ENCODE measurements around the gene FOSL2. TPM values are rescaled to one million over a fixed set of nuclear protein-coding genes. Genes with fewer than 3 reads are reported as not detected.

Gene FOSL2
- total RNA-seq, 2 experiments from 2014 or later, result 102 to 110 TPM

DNA sequence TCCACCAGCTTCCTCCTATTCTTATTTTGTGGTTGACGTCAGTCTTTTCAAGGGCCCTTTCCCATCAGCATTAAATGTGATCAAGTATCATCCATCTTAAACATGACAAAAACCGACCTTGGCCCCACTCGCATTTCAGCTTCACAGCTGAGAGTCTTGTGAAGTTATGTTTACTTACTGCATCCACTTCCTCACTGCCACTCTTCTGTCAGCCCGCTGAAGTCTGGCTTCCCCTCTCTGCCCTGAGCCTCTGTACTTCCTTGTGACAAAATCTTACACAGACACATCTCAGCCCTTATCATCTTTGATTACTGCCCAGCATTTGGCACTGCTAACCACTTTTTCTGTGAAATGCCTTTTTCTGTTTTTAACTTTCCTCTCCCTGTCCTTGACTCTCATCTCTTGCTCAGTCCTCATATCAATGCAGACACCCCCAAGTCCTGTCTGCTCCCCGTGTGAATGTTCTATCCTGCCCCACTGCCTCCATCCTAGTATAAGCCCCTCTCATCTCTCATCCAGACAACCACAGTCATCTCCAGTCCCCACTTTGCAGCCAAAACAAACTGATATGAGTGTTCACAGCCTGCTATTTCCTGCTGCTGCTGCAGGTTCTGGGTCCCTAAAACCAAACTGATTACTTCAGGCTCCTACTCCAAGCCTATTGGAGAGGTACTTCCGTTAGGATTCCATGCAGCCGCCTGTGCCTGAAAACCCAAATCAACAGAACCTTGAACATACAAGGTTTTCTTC, 31.4 kb downstream of the FOSL2 start:
- Mint-ChIP-seq H3K4me1 (ENCODE audit: low read depth) (peaks cover 37% of the 10 kb centered on the region), H3K4me3 (peak overlapping the region; percentile 9), H3K9me3 (no peaks in the 10 kb centered on the region), H3K27ac (peak overlapping the region; percentile 82), H3K36me3 (ENCODE audit: low read depth) (peaks cover 2% of the 10 kb centered on the region), H3K27me3 (ENCODE audit: low read depth) (no peaks in the 10 kb centered on the region)
- intact Hi-C loops (cut with micrococcal nuclease), result loop anchor here (1.0 kb wide), 3 partner anchors 14 to 32 kb away; partner anchors contain the start of gene FOSL2
- CTCF ChIA-PET, result interaction anchor here (0.7 to 1.8 kb wide), 2 partner anchors 11 to 29 kb away, joined by 4 to 5 read pairs; no protein-coding TSS in a partner anchor
- DNase-seq, result peak; percentile 65

DNA sequence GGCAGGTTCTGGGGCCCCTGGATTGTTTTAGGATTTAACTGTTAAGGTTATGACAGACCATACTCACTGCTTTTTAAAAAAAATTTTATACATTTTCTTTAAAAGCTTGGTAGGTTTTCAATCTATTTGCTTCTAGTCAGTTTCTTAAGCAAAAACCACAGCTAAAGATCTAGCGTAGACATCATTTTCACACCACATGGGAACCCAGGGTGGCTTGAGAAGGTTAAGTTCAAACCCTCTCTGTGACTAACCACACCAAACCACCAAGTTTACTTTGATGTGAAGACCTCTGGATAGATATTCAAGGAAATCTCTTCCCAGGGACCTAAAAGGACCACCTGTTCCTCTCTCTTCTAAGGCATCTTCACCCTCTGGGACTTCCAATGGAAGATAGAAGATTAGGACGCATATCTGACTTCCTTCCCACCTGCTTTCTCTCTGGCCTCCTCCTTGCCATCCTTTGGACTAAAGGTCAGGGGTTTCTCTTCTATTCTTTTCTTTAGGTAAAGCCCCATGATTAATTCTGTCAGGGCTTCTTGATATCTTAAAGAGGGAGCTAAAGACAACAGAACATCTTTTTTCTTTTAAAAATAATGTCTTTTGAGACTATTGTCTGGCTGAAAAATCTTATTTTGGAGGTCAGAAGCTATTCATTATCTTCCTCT, 32.3 kb downstream of the FOSL2 start:
- peaks cover 2% of the 10 kb centered on the region for H3K36me3 Mint-ChIP-seq (ENCODE audit: low read depth)
- H3K4me3 Mint-ChIP-seq, result no peak overlapping the region
- intact Hi-C loops (cut with micrococcal nuclease), result loop anchor here (1.0 kb wide), 3 partner anchors 15 to 33 kb away; partner anchors contain the start of gene FOSL2
- H3K27ac Mint-ChIP-seq, result peak overlapping the region; percentile 85
- DNase-seq, result peak; percentile 47
- H3K27me3 Mint-ChIP-seq (ENCODE audit: low read depth), result no peaks in the 10 kb centered on the region
- CTCF ChIA-PET, result interaction anchor here (0.6 kb wide), 2 partner anchors 13 to 721 kb away, joined by 3 read pairs; no protein-coding TSS in a partner anchor
- H3K9me3 Mint-ChIP-seq, result no peaks in the 10 kb centered on the region
- peaks cover 37% of the 10 kb centered on the region for H3K4me1 Mint-ChIP-seq (ENCODE audit: low read depth)

DNA sequence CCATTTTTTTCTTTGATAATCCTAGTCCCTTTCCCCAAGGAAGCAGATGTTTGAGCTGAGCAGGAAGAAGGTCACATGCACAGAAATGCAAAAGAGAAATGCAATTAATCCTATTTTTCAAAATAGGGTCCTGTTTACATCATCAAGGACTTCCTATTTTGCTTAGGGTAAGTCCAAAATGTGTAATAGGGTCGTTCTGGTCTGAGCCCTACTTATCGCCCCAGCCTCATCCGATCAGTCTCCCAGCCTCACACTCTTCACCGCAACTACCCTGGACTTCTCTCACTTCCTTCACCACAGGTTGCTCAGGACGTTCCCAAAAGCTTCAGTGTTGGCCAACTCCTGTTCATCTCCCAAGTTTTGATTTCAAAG, 32.8 kb downstream of the FOSL2 start:
- no peak overlapping the region for H3K27ac Mint-ChIP-seq
- CTCF ChIA-PET, result no interaction called here

DNA sequence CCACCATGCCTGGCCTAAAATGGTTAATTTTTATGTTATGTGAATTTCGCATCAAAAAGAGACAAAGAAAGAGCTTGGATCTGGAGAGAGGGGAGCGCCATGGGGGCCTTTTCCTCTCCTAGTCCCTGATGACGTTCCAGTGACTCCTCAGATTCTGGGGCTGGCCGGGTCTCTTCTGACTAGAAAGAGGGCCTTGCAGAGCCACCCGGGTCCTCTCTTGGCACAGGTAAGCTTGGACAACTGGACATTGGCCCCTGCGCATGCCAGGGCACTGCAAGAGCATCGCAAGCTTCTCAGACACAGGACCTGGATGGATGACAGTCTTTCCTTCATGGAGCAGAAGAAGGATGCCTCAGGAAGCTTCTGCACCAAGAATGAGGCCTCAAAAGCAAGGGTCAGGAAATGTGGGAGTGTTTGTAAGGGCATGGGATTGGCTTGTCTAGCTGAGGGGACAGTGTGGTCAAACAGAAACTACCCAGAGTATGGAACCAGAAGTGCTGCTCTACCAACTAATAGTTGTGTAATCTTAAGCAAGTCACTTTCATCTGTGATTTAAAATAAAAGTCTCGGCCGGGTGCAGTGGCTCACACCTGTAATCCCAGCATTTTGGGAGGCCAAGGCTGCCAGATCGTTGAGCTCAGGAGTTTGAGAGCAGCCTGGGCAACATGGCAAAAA, 35.2 kb downstream of the FOSL2 start:
- no peaks in the 10 kb centered on the region for H3K27me3 Mint-ChIP-seq (ENCODE audit: low read depth)
- no peak overlapping the region for H3K27ac Mint-ChIP-seq
- CTCF ChIA-PET, result interaction anchor here (0.7 kb wide), 1 partner anchor 150 kb away, joined by 3 read pairs; no protein-coding TSS in a partner anchor
- DNase-seq, result no peak
- peaks cover 2% of the 10 kb centered on the region for H3K9me3 Mint-ChIP-seq
- intact Hi-C loops (cut with micrococcal nuclease), result no loop called here
- H3K4me3 Mint-ChIP-seq, result no peak overlapping the region
- peaks cover 29% of the 10 kb centered on the region for H3K4me1 Mint-ChIP-seq (ENCODE audit: low read depth)
- H3K36me3 Mint-ChIP-seq (ENCODE audit: low read depth), result no peaks in the 10 kb centered on the region

More for the DNA sequence above, 32.8 kb downstream of the FOSL2 start:
- H3K36me3 Mint-ChIP-seq (ENCODE audit: low read depth), result peaks cover 2% of the 10 kb centered on the region
- no peaks in the 10 kb centered on the region for H3K9me3 Mint-ChIP-seq
- DNase-seq, result no peak
- H3K4me1 Mint-ChIP-seq (ENCODE audit: low read depth), result peaks cover 37% of the 10 kb centered on the region
- intact Hi-C loops (cut with micrococcal nuclease), result no loop called here
- no peak overlapping the region for H3K4me3 Mint-ChIP-seq
- no peaks in the 10 kb centered on the region for H3K27me3 Mint-ChIP-seq (ENCODE audit: low read depth)

DNA sequence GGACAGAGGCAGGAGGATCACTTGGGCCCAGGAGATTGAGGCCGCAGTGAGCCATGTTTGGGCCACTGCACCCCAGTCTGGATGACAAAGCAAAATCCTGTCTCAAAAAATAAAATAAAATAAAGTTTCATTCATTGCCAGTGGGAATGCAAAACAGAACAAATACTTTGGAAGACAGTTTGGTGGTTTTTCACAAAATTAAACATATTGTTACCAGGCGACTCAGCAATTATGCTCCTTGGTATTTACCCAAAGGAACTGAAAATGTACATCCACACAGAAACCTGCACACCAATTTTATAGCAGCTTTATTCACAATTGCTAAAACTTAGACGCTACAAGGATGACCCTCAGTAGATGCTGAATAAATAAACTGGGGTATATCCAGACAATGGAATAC, 35.8 kb downstream of the FOSL2 start:
- Mint-ChIP-seq H3K4me3 (no peak overlapping the region), H3K36me3 (ENCODE audit: low read depth) (no peaks in the 10 kb centered on the region), H3K27ac (no peak overlapping the region), H3K4me1 (ENCODE audit: low read depth) (peaks cover 23% of the 10 kb centered on the region), H3K9me3 (peaks cover 8% of the 10 kb centered on the region), H3K27me3 (ENCODE audit: low read depth) (no peaks in the 10 kb centered on the region)
- no peak for DNase-seq
- intact Hi-C loops (cut with micrococcal nuclease), result no loop called here
- CTCF ChIA-PET, result interaction anchor here (0.7 kb wide), 1 partner anchor 150 kb away, joined by 3 read pairs; no protein-coding TSS in a partner anchor

DNA sequence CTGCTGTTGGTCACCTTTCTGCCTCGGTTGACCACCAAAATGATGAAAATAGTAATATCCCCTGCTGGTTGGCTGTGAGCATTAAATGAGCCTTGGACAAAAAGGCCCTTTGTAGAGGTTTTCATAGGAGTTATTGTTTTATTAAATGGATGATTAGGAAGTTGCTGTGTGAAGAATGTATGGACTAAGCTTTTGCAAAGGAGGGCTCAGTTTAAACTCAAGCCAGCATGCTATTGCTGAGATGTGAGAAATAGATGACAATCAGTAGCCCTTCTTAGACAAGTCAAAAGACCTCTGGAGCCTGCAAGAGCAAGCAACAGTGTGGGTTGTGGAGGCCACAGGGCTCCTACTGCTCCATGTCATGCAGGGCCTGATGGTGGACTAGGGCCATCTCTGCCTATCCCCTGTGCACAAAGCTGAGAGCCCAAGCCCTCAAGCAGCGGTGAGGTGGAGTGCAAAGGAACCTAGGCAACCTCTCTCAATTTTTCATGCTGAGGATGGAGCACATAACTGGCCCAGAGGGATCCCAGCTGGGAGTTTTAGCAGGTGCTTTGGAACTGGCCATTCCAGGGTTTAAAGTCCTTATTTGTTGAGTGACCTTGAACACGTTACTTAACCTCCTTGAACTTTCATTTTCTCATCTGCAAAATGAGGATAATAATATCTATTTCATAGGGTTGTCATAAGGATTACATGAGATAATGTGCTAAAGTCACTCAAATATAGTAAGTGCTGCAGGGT, 37.1 kb downstream of the FOSL2 start:
- no peaks in the 10 kb centered on the region for H3K36me3 Mint-ChIP-seq (ENCODE audit: low read depth)
- no peak overlapping the region for H3K27ac Mint-ChIP-seq
- H3K9me3 Mint-ChIP-seq, result peaks cover 13% of the 10 kb centered on the region
- peaks cover 18% of the 10 kb centered on the region for H3K4me1 Mint-ChIP-seq (ENCODE audit: low read depth)
- intact Hi-C loops (cut with micrococcal nuclease), result no loop called here
- CTCF ChIA-PET, result no interaction called here
- H3K4me3 Mint-ChIP-seq, result no peak overlapping the region
- no peak for DNase-seq
- no peaks in the 10 kb centered on the region for H3K27me3 Mint-ChIP-seq (ENCODE audit: low read depth)

DNA sequence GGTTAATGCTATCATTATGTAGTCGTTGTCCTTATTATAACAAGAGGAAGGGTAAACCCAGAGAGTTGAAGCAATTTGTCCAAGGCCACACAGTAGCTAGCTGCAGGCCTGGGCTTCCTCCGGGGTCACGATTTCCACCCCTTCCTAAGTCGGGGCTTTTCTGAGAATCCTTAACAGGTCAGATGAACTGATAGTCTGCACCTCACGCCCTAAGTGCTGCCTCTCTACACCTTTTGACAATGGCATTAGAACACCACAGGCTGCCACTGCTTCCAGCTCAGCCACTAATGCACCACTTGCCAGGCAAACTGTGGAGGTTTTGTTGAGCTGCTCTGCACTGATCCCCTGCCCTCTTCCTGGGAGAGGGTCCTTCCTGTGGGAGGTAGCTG, 37.7 kb downstream of the FOSL2 start:
- CTCF ChIA-PET, result no interaction called here
- Mint-ChIP-seq H3K27ac (no peak overlapping the region), H3K4me3 (no peak overlapping the region), H3K36me3 (ENCODE audit: low read depth) (no peaks in the 10 kb centered on the region), H3K27me3 (ENCODE audit: low read depth) (no peaks in the 10 kb centered on the region), H3K9me3 (peaks cover 13% of the 10 kb centered on the region), H3K4me1 (ENCODE audit: low read depth) (peaks cover 18% of the 10 kb centered on the region)
- intact Hi-C loops (cut with micrococcal nuclease), result no loop called here
- no peak for DNase-seq

DNA sequence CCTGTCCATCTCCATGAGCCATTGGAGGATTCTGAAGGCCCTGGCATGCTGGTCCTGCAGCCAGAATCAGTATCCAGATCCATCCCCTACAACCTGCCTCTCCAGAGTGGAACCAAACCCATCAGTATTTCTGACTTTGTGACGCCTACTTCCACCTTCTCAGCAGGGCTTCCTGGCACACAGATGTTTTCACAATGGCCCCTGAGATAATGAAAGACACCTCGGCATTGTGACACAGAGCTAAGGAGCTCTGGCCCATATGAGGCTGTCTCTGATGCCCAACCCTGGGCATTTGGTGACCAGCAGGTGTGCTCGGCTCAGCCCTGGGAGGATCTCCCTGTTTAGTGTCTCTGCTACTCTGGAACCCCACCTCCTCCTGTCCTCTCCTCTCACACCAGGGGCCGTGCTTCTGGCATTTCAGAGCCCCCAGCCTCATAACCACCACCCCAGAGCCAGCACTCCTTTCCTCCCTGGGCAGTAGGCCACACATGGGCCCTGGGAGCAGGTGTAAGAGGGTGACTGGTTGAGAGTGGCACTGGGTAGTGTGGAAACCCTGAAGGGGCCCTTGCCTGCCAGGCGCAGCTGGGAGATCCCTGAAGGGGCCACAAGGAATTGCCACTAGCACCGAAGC, 38.2 kb downstream of the FOSL2 start:
- Mint-ChIP-seq H3K4me3 (no peak overlapping the region), H3K9me3 (peaks cover 13% of the 10 kb centered on the region), H3K27ac (no peak overlapping the region), H3K36me3 (ENCODE audit: low read depth) (no peaks in the 10 kb centered on the region), H3K4me1 (ENCODE audit: low read depth) (peaks cover 20% of the 10 kb centered on the region), H3K27me3 (ENCODE audit: low read depth) (no peaks in the 10 kb centered on the region)
- CTCF ChIA-PET, result interaction anchor here (0.7 kb wide), 1 partner anchor 15 kb away, joined by 3 read pairs; no protein-coding TSS in a partner anchor
- no peak for DNase-seq
- intact Hi-C loops (cut with micrococcal nuclease), result no loop called here

DNA sequence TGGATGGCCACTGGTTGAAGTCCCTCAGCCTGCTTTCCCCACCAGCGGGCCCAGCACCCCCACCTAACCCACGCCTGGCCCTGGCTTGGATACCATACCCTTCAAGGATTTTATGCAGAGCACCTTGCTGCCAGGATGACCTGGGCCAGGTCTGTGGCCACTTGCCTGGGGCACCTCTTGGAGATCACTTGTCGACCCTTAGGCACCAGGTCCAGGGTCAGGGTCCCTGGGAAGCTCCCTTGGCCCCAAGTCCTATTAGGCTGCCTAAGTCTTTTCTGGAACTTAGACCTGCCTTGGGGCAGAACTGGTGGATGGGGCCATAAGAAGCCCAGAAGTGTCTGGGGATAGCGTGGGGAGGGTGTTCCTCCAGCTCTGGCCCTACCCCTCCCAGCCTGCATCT, 39.1 kb downstream of the FOSL2 start:
- Mint-ChIP-seq H3K4me3 (no peak overlapping the region), H3K36me3 (ENCODE audit: low read depth) (no peaks in the 10 kb centered on the region), H3K27me3 (ENCODE audit: low read depth) (no peaks in the 10 kb centered on the region), H3K9me3 (peaks cover 13% of the 10 kb centered on the region), H3K4me1 (ENCODE audit: low read depth) (peaks cover 22% of the 10 kb centered on the region), H3K27ac (no peak overlapping the region)
- no peak for DNase-seq
- intact Hi-C loops (cut with micrococcal nuclease), result no loop called here
- CTCF ChIA-PET, result no interaction called here

DNA sequence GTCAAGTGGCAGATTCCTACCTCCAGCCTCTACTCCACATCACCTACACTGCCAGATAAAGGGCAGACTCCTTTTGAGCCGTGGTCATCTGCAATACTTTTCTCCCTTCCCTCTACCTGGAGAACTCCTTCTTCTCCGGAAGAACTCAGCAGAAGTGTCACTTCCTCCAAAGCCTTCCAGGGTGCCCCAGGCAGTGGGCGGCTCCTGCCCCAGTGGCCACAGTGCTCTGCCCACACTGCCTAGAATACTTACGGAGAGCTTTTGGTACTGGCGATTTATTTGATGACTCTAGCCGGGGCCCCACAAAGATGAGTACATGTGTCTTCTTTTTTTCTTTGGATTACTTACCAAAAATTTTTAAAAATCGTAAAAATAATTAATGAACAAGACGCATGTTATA, 39.7 kb downstream of the FOSL2 start:
- DNase-seq, result no peak
- Mint-ChIP-seq H3K4me1 (ENCODE audit: low read depth) (peaks cover 22% of the 10 kb centered on the region), H3K36me3 (ENCODE audit: low read depth) (no peaks in the 10 kb centered on the region), H3K27me3 (ENCODE audit: low read depth) (no peaks in the 10 kb centered on the region), H3K9me3 (peaks cover 13% of the 10 kb centered on the region), H3K4me3 (no peak overlapping the region), H3K27ac (no peak overlapping the region)
- intact Hi-C loops (cut with micrococcal nuclease), result no loop called here
- CTCF ChIA-PET, result no interaction called here

DNA sequence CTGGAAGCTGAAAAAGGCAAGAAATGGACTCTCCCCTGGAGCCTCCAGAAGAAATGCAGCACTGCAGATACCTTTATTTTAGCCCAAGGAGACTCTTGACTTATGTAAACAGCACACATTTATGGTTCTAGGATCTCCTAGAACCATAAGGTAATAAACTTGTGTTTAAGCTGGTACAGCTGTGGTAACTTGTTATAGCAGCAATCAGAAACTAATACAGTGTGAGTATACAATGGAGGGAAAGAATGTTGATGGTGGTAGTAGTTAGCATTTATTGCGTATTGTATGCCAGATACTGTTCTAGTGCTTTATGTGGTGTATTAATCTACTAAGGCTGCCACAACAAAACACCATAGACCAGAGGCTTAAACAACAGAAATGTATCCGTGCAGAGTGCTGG, 40.6 kb downstream of the FOSL2 start:
- H3K4me3 Mint-ChIP-seq, result no peak overlapping the region
- H3K36me3 Mint-ChIP-seq (ENCODE audit: low read depth), result no peaks in the 10 kb centered on the region
- DNase-seq, result no peak
- intact Hi-C loops (cut with micrococcal nuclease), result no loop called here
- no peaks in the 10 kb centered on the region for H3K27me3 Mint-ChIP-seq (ENCODE audit: low read depth)
- H3K4me1 Mint-ChIP-seq (ENCODE audit: low read depth), result peaks cover 22% of the 10 kb centered on the region
- peaks cover 13% of the 10 kb centered on the region for H3K9me3 Mint-ChIP-seq
- CTCF ChIA-PET, result no interaction called here
- no peak overlapping the region for H3K27ac Mint-ChIP-seq

All from activated naive CD4-positive, alpha-beta T cell treated with anti-CD3 and anti-CD28 coated beads for 36 hours (primary cell).